PC-9 (cell line): Measurements from ENCODE around the gene PTPRD. TPM values are rescaled to one million over a fixed set of nuclear protein-coding genes. Genes with fewer than 3 reads are reported as not detected.

Experiments used
- BruUV-seq: library from RNA; stranded (reverse); fragments of 400-500 nt; replicated peaks from 2 replicates; lab custom pipeline; 2021; lab: Mats Ljungman, UMichigan
- CTCF ChIA-PET: fragments of 300-600 bp; sonication (Branson Sonifier 250); formaldehyde crosslinking; loops from one replicate; lab custom pipeline; 2022; ENCODE audit warnings: antibody characterized with exemption; lab: Charles Lee
- POLR2A ChIA-PET: fragments of 300-600 bp; sonication (Branson Sonifier 250); formaldehyde crosslinking; loops from one replicate; lab custom pipeline; 2022; ENCODE audit warnings: antibody characterized with exemption; ENCODE audit not compliant: unreplicated experiment; lab: Charles Lee
- DNase-seq, 2 experiments: peaks; one replicate each; pipeline versions ENCODE4 v3.0.0 to v3.0.0-alpha.2; 2015 to 2022; ENCODE audit warnings: mixed read lengths in 1 of 2
- H2AFZ ChIP-seq: fragments of 200-600 bp; sonication (generic); 2 replicates; pipeline ENCODE4 v1.8.1; 2017; ENCODE audit warnings: antibody characterized with exemption
- H3F3A ChIP-seq: fragments of 200-600 bp; sonication (generic); 2 replicates; pipeline ENCODE4 v1.8.1; 2017; ENCODE audit warnings: antibody characterized with exemption, mild to moderate bottlenecking, low read depth; ENCODE audit not compliant: insufficient read depth
- H3K27ac ChIP-seq: fragments of 200-600 bp; sonication (generic); 2 replicates; pipeline ENCODE4 v1.6.1; 2016; ENCODE audit warnings: mixed run types
- H3K27me3 ChIP-seq: fragments of 200-600 bp; sonication (generic); 2 replicates; pipeline ENCODE4 v1.6.1; 2016; ENCODE audit warnings: low read depth, mixed run types; ENCODE audit not compliant: insufficient read depth
- H3K36me3 ChIP-seq: fragments of 200-600 bp; sonication (generic); 2 replicates; pipeline ENCODE4 v1.6.1; 2016; ENCODE audit warnings: low read depth, mixed run types
- H3K4me1 ChIP-seq: fragments of 200-600 bp; sonication (generic); replicated peaks from 2 replicates; pipeline ENCODE4 v1.6.1; 2016; ENCODE audit warnings: mixed run types; ENCODE audit not compliant: insufficient read depth
- H3K4me2 ChIP-seq: fragments of 200-600 bp; sonication (generic); 2 replicates; pipeline ENCODE4 v1.6.1; 2017; ENCODE audit warnings: mixed run types
- H3K4me3 ChIP-seq: fragments of 200-600 bp; sonication (generic); 2 replicates; pipeline ENCODE4 v1.6.1; 2016; ENCODE audit warnings: mixed run types
- H3K79me2 ChIP-seq: fragments of 200-600 bp; sonication (generic); 2 replicates; pipeline ENCODE4 v1.6.1; 2017; ENCODE audit warnings: low read depth, mixed run types
- H3K9me2 ChIP-seq: fragments of 200-600 bp; sonication (generic); 2 replicates; pipeline ENCODE4 v1.8.1; 2017; ENCODE audit warnings: mild to moderate bottlenecking; ENCODE audit not compliant: insufficient read depth
- H3K9me3 ChIP-seq: fragments of 200-600 bp; sonication (generic); 2 replicates; pipeline ENCODE4 v1.8.1; 2016; ENCODE audit warnings: low read depth; ENCODE audit not compliant: insufficient read depth
- H4K20me1 ChIP-seq: fragments of 200-600 bp; sonication (generic); 2 replicates; pipeline ENCODE4 v1.8.1; 2017; ENCODE audit not compliant: insufficient read depth
- CTCF ChIP-seq: fragments of 200-600 bp; sonication (generic); conservative IDR thresholded peaks from 2 replicates; pipeline ENCODE4 v1.6.1; 2017; ENCODE audit warnings: mixed run types, antibody characterized with exemption, mild to moderate bottlenecking, moderate library complexity
- EZH2 ChIP-seq: fragments of 200-600 bp; sonication (generic); IDR thresholded peaks from 2 replicates; pipeline ENCODE4 v1.8.0; 2017; ENCODE audit warnings: antibody characterized with exemption, low read depth
- intact Hi-C: fragments of 100-400 bp; cut with micrococcal nuclease; formaldehyde crosslinking; loops from one replicate; pipeline ENCODE4 v1.10.0; 2022; ENCODE audit not compliant: unreplicated experiment
- total RNA-seq: library from RNA; stranded (reverse); gene quantifications from 2 replicates; pipeline ENCODE4 v1.2.3, GENCODE V29; 2021

Gene PTPRD
- total RNA-seq, 1 experiment from 2014 or later = not detected

GRCh38 chr9:9538766-9539165 is 1074.0 kb downstream of the PTPRD start:
- no peaks in the 10 kb centered on the region for H3F3A ChIP-seq
- H3K4me2 ChIP-seq = no peak overlapping the region
- no peak overlapping the region for H3K4me3 ChIP-seq
- H2AFZ ChIP-seq = no peak overlapping the region
- H3K4me1 ChIP-seq = no peaks in the 10 kb centered on the region
- H4K20me1 ChIP-seq = no peaks in the 10 kb centered on the region
- H3K9me2 ChIP-seq = no peaks in the 10 kb centered on the region
- CTCF ChIA-PET = no interaction called here
- DNase-seq = no peak
- no peak overlapping the region for H3K27ac ChIP-seq
- BruUV-seq = no TSS peak
- H3K36me3 ChIP-seq = no peaks in the 10 kb centered on the region
- intact Hi-C loops = no loop called here
- H3K9me3 ChIP-seq = no peaks in the 10 kb centered on the region
- H3K27me3 ChIP-seq = no peaks in the 10 kb centered on the region
- no peak for TF ChIP-seq EZH2
- no peak for TF ChIP-seq CTCF
- H3K79me2 ChIP-seq = no peaks in the 10 kb centered on the region
- POLR2A ChIA-PET = no interaction called here

- Histone ChIP-seq H3K27me3 (no peaks in the 10 kb centered on the region), H4K20me1 (no peaks in the 10 kb centered on the region), H2AFZ (no peak overlapping the region), H3K36me3 (no peaks in the 10 kb centered on the region), H3K4me1 (no peaks in the 10 kb centered on the region), H3K9me3 (no peaks in the 10 kb centered on the region), H3K4me2 (no peak overlapping the region), H3F3A (no peaks in the 10 kb centered on the region), H3K27ac (no peak overlapping the region), H3K9me2 (no peaks in the 10 kb centered on the region), H3K4me3 (no peak overlapping the region), H3K79me2 (no peaks in the 10 kb centered on the region)
- ChIA-PET CTCF (no interaction called here), POLR2A (no interaction called here)
- BruUV-seq = no TSS peak
- TF ChIP-seq CTCF (no peak), EZH2 (no peak)
- no peak for DNase-seq
- intact Hi-C loops = no loop called here
Measured at GRCh38 chr9:9538356-9538755, 1074.4 kb downstream of the PTPRD start.

- Histone ChIP-seq H3K27me3 (no peaks in the 10 kb centered on the region), H3F3A (no peaks in the 10 kb centered on the region), H4K20me1 (no peaks in the 10 kb centered on the region), H3K9me2 (no peaks in the 10 kb centered on the region), H3K4me2 (no peak overlapping the region), H3K27ac (no peak overlapping the region), H2AFZ (no peak overlapping the region), H3K79me2 (no peaks in the 10 kb centered on the region), H3K9me3 (no peaks in the 10 kb centered on the region), H3K4me1 (no peaks in the 10 kb centered on the region), H3K4me3 (no peak overlapping the region), H3K36me3 (no peaks in the 10 kb centered on the region)
- ChIA-PET POLR2A (no interaction called here), CTCF (no interaction called here)
- intact Hi-C loops = no loop called here
- BruUV-seq = no TSS peak
- TF ChIP-seq CTCF (no peak), EZH2 (no peak)
- DNase-seq = no peak
Measured at GRCh38 chr9:9536523-9536922, 1076.3 kb downstream of the PTPRD start.
